Activated CD4-positive, alpha-beta T cell treated with anti-CD3 and anti-CD28 coated beads, Interleukin-2, amount 10 ng/mL, durations not matched to agents 24 days and 14 days (primary cell): Measurements from ENCODE around the gene ITM2C. TPM values are rescaled to one million over a fixed set of nuclear protein-coding genes. Genes with fewer than 3 reads are reported as not detected.

Experiments used
- DNase-seq: peaks from one replicate; pipeline ENCODE4 v3.0.0; 2022
- H3K27ac Mint-ChIP-seq: one replicate; pipeline ENCODE4 v1.8.0; 2022; ENCODE audit warnings: mild to moderate bottlenecking, mixed read lengths
- H3K27me3 Mint-ChIP-seq: one replicate; pipeline ENCODE4 v1.8.0; 2022; ENCODE audit warnings: mixed read lengths
- H3K36me3 Mint-ChIP-seq: one replicate; pipeline ENCODE4 v1.8.0; 2022; ENCODE audit warnings: low read depth, mild to moderate bottlenecking, mixed read lengths
- H3K4me1 Mint-ChIP-seq: one replicate; pipeline ENCODE4 v1.8.0; 2021; ENCODE audit warnings: mixed read lengths
- H3K4me3 Mint-ChIP-seq: one replicate; pipeline ENCODE4 v1.8.0; 2022; ENCODE audit warnings: mild to moderate bottlenecking, moderate library complexity, mixed read lengths
- H3K9me3 Mint-ChIP-seq: one replicate; pipeline ENCODE4 v1.8.0; 2021; ENCODE audit warnings: mixed read lengths
- intact Hi-C: fragments of 100-400 bp; cut with micrococcal nuclease; formaldehyde crosslinking; loops from one replicate; pipeline ENCODE4 v1.15.1; 2023
- total RNA-seq: library from RNA; stranded (reverse); gene quantifications from 2 replicates; pipeline ENCODE4 v1.2.3, GENCODE V29; 2022

Gene ITM2C
- total RNA-seq, 1 donor from 2014 or later = 8.3 TPM

DNA sequence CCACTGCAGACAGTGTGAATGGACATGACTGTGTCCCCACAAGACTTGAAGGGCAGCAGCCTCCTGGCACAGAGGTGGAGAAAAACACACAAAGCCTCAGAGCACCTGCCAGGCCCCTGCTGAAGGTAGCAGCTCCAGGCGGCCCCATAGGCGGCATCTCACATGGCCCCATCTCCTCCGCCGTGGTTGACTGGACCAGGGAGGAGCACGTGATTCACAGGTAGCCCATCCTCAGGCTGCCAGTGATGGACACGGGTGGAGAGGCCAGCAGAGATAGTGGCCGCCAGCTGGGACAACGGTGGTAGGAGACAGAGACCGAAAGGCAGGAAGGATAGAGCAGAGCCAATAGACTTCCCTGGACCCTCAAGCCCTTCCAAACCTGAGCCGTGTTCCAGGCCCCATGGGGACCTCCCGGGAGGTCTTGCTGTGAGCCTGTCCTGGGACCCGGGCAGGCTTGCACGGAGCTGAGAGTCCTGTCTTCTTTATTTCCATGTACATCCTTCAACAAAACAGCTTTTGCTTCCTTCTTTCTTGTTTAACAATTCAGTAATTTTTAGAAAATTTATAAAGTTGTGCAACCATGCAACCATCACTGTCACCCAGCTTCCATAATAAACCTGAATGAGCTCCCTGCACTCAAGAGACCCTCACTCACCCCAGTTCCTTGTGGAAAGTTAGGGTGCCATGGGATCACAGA is 33.4 kb downstream of the ITM2C start:
- no peak for DNase-seq
- peaks cover 5% of the 10 kb centered on the region for H3K4me1 Mint-ChIP-seq
- H3K27me3 Mint-ChIP-seq = peaks cover 41% of the 10 kb centered on the region
- H3K36me3 Mint-ChIP-seq = no peaks in the 10 kb centered on the region
- H3K4me3 Mint-ChIP-seq = no peak overlapping the region
- no peak overlapping the region for H3K27ac Mint-ChIP-seq
- intact Hi-C loops = no loop called here
- no peaks in the 10 kb centered on the region for H3K9me3 Mint-ChIP-seq

DNA sequence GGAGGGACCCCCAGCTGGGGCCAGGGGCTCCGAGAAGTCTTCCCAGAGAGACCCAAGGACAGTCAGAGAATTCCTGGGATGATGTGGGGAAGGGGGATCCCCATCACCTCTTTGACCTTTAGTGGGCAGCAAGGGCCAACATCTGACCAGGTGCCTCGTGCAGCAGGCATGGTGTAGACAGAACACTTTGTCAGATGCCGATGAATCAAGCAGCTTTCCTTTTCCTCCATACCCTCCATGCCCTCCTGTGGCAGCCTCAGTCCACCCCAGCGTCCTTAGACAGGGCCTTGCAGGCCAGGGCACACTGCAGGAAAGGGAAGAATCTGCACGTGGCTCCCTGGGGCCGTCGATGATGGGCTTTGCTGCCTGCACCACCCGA is 34.0 kb downstream of the ITM2C start:
- intact Hi-C loops = no loop called here
- Mint-ChIP-seq H3K4me3 (no peak overlapping the region), H3K27me3 (peaks cover 46% of the 10 kb centered on the region), H3K4me1 (peaks cover 7% of the 10 kb centered on the region), H3K36me3 (no peaks in the 10 kb centered on the region), H3K27ac (no peak overlapping the region), H3K9me3 (no peaks in the 10 kb centered on the region)
- DNase-seq = no peak

DNA sequence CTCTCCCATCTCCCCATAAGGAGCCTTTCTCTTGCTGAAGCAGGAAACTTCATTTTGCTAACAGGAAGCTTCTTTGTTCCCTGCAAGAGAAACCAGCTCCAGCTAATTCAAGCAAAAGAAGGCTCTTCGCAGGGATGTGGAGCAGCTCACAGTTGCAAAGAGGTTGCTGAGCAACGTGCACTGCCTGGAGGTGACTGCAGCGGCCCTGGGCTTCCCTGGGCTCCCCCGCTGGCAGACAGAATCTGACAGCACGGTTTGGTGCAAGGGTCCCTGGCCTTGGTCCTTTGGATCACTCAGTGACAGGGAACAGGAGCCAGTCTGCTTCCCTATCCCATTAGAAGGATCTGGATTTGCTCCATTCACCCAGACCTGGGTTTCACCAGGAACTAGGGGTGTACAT is 34.5 kb downstream of the ITM2C start:
- no peaks in the 10 kb centered on the region for H3K36me3 Mint-ChIP-seq
- no peak for DNase-seq

GRCh38 chr2:230899786-230900185 is 35.0 kb downstream of the ITM2C start:
- DNase-seq = no peak
- intact Hi-C loops = no loop called here
- Mint-ChIP-seq H3K4me1 (peaks cover 13% of the 10 kb centered on the region), H3K27ac (no peak overlapping the region), H3K27me3 (peaks cover 54% of the 10 kb centered on the region), H3K9me3 (no peaks in the 10 kb centered on the region), H3K4me3 (no peak overlapping the region), H3K36me3 (no peaks in the 10 kb centered on the region)

More for the DNA sequence above, 34.5 kb downstream of the ITM2C start:
- intact Hi-C loops = no loop called here
- H3K4me3 Mint-ChIP-seq = no peak overlapping the region
- H3K9me3 Mint-ChIP-seq = no peaks in the 10 kb centered on the region
- peaks cover 50% of the 10 kb centered on the region for H3K27me3 Mint-ChIP-seq
- H3K27ac Mint-ChIP-seq = no peak overlapping the region
- peaks cover 9% of the 10 kb centered on the region for H3K4me1 Mint-ChIP-seq

GRCh38 chr2:230900336-230900995 is 35.7 kb downstream of the ITM2C start:
- intact Hi-C loops = no loop called here
- no peak for DNase-seq
- Mint-ChIP-seq H3K9me3 (no peaks in the 10 kb centered on the region), H3K4me3 (no peak overlapping the region), H3K27ac (no peak overlapping the region), H3K4me1 (peaks cover 19% of the 10 kb centered on the region), H3K27me3 (peaks cover 54% of the 10 kb centered on the region), H3K36me3 (no peaks in the 10 kb centered on the region)

GRCh38 chr2:230901006-230901405 is 36.3 kb downstream of the ITM2C start:
- Mint-ChIP-seq H3K9me3 (no peaks in the 10 kb centered on the region), H3K27ac (no peak overlapping the region), H3K4me3 (no peak overlapping the region), H3K36me3 (no peaks in the 10 kb centered on the region), H3K27me3 (peaks cover 54% of the 10 kb centered on the region), H3K4me1 (peaks cover 23% of the 10 kb centered on the region)
- DNase-seq = no peak
- intact Hi-C loops = no loop called here

DNA sequence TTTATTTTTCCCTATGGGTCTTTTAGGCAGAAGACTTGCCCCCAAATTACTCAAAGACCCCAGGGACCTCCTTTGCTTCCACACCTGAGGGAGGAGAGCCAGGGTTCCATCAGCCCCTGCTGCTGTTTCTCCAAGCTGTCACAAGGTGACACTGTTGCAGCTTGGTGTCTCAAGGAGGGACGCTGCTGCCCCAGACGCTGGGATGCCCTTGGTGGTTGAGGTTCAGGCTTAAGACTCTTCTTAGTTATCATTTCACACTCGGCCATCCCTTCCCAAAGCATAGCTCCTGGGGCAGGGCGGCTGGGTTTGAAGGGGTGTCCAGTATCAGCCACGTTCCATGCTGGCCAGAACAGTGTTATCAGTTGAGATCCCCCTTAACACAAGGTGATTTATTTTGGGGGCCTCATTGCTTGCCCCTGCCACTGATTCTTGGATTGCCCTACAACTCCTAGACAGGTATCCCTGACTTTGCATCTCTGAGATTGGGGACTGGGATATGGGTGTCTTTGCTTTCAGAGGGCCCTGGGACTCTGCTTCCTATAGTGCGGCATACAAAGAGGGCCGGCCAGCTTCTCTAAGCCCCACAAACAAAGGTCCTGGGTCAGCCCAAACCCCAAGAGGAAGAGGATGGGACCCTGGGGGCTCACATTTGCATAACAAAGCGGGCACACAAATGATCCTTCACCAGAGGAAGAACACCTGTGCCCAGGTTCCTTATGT is 37.6 kb downstream of the ITM2C start:
- Mint-ChIP-seq H3K4me3 (no peak overlapping the region), H3K27me3 (peaks cover 47% of the 10 kb centered on the region), H3K9me3 (no peaks in the 10 kb centered on the region), H3K4me1 (peaks cover 27% of the 10 kb centered on the region), H3K27ac (no peak overlapping the region), H3K36me3 (no peaks in the 10 kb centered on the region)
- peak; percentile 80 for DNase-seq
- intact Hi-C loops = loop anchor here (1.0 kb wide), 1 partner anchor 85 kb away; no protein-coding TSS in a partner anchor

- intact Hi-C loops = loop anchor here (2.0 kb wide), 3 partner anchors 39 to 149 kb away; no protein-coding TSS in a partner anchor
- Mint-ChIP-seq H3K36me3 (no peaks in the 10 kb centered on the region), H3K9me3 (no peaks in the 10 kb centered on the region), H3K27me3 (peaks cover 41% of the 10 kb centered on the region), H3K4me1 (peaks cover 31% of the 10 kb centered on the region), H3K4me3 (no peak overlapping the region), H3K27ac (no peak overlapping the region)
- no peak for DNase-seq
Measured at GRCh38 chr2:230903231-230904150, 38.7 kb downstream of the ITM2C start.

GRCh38 chr2:230904856-230905447 is 40.2 kb downstream of the ITM2C start:
- H3K36me3 Mint-ChIP-seq = no peaks in the 10 kb centered on the region
- no peak for DNase-seq
- peaks cover 39% of the 10 kb centered on the region for H3K4me1 Mint-ChIP-seq
- H3K4me3 Mint-ChIP-seq = peak overlapping the region; percentile 36
- H3K27me3 Mint-ChIP-seq = peaks cover 32% of the 10 kb centered on the region
- no peaks in the 10 kb centered on the region for H3K9me3 Mint-ChIP-seq
- H3K27ac Mint-ChIP-seq = peak overlapping the region; percentile 63
- intact Hi-C loops = loop anchor here (1.0 to 2.0 kb wide), 6 partner anchors 19 to 148 kb away; no protein-coding TSS in a partner anchor

- peaks cover 32% of the 10 kb centered on the region for H3K27me3 Mint-ChIP-seq
- H3K4me3 Mint-ChIP-seq = peak overlapping the region; percentile 36
- intact Hi-C loops = loop anchor here (1.0 to 2.0 kb wide), 6 partner anchors 19 to 147 kb away; no protein-coding TSS in a partner anchor
- peak overlapping the region; percentile 68 for H3K27ac Mint-ChIP-seq
- peaks cover 40% of the 10 kb centered on the region for H3K4me1 Mint-ChIP-seq
- H3K9me3 Mint-ChIP-seq = no peaks in the 10 kb centered on the region
- peak; percentile 85 for DNase-seq
- H3K36me3 Mint-ChIP-seq = no peaks in the 10 kb centered on the region
Measured at GRCh38 chr2:230905448-230906421, 41.0 kb downstream of the ITM2C start.

- Mint-ChIP-seq H3K4me1 (peaks cover 44% of the 10 kb centered on the region), H3K27ac (no peak overlapping the region)
Measured at GRCh38 chr2:230906471-230907230, 41.9 kb downstream of the ITM2C start.

More at GRCh38 chr2:230906471-230907230, 41.9 kb downstream of the ITM2C start:
- H3K4me3 Mint-ChIP-seq = no peak overlapping the region
- no peaks in the 10 kb centered on the region for H3K9me3 Mint-ChIP-seq
- H3K36me3 Mint-ChIP-seq = no peaks in the 10 kb centered on the region
- no peak for DNase-seq
- intact Hi-C loops = no loop called here
- H3K27me3 Mint-ChIP-seq = peaks cover 31% of the 10 kb centered on the region
